ENCODE results near the gene C15orf40.

Gene C15orf40

DNA sequence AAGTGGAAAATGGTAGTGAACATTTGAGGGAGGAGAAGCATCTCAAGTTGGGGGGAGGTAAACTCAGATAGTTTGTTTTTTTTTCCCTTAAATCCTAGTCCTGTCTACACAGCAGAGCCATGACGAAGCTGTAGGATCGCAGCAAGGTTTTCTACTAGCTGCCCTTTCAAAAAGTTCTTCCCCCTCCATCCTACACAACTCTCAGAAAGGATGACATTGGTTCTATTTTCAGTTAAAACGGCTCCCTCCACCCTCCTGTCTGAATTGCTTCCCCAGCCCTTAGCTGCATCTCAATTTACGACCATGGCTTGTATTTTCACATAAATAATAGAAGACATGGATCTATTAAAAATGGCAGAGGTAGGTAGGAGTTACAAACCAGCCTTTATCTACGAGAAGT, 61.1 kb downstream of the C15orf40 start:
- TF ChIP-seq, protein P1, sequence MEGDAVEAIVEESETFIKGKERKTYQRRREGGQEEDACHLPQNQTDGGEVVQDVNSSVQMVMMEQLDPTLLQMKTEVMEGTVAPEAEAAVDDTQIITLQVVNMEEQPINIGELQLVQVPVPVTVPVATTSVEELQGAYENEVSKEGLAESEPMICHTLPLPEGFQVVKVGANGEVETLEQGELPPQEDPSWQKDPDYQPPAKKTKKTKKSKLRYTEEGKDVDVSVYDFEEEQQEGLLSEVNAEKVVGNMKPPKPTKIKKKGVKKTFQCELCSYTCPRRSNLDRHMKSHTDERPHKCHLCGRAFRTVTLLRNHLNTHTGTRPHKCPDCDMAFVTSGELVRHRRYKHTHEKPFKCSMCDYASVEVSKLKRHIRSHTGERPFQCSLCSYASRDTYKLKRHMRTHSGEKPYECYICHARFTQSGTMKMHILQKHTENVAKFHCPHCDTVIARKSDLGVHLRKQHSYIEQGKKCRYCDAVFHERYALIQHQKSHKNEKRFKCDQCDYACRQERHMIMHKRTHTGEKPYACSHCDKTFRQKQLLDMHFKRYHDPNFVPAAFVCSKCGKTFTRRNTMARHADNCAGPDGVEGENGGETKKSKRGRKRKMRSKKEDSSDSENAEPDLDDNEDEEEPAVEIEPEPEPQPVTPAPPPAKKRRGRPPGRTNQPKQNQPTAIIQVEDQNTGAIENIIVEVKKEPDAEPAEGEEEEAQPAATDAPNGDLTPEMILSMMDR (IDR thresholded peaks at IDR 0.05): no peak

DNA sequence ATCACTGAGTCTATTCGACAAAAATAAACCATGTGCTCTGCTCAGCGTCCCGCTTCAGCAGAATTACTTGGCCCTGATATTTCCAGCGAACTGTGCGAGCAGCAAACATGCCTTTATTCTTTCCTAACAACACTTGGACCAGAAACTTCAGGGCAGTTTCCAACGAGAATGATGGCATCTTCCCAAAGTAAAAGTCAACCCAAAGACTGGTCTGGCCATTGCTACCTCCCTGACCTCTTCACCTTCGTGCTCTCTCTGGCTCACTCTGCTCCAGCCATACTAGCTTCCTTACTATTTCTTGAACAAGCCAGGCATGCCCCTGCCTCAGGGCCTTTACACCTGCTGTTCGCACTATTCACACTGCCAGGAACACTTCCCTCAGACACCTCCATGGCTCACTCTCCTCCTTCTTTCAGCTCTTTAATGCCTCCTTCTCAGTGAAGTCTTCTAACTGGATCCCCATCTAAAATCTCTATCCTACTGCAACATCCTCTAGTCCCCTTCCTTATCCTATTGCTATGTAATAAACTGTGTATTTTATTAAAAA, 65.2 kb downstream of the C15orf40 start:
- TF ChIP-seq, protein P1 (IDR thresholded peaks at IDR 0.05): no peak

DNA sequence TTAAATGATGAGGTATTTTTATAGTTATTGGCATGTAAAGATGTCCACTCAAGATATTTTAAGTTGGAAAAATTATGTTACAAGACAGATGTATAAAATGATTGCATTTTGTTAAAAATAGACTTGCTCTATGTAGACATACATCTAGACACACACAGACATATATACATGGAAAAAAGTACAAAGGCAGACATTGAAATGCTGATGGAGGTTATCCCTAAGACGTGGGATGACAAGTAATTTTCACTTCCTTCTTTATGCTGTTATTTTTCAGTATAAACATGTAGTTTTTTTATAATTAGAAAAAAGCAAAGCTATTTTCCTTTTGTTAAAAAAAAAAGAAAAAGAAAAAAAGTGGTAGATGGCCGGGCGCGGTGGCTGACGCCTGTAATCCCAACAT, 66.1 kb downstream of the C15orf40 start:
- TF ChIP-seq, protein P1 (IDR thresholded peaks at IDR 0.05): no peak

DNA sequence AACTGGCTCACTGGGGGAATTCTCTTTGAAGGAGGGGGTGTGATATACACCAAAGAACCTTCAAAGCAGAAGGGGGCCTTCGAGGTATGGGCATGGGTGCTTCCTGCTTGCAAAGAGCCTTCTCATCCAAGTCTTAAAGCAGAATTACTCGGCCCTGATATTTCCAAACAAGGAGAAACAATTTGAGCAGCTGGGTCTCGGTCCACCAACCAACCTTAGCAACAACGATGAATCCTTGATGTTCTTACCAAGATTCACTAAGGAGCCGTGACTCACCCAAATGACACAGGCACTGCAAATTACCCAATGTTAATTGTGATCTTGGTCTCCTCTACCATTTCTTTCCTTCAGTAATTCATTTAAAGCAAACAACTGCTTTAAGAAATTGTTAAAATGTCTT, 66.6 kb downstream of the C15orf40 start:
- TF ChIP-seq, protein P1 (IDR thresholded peaks at IDR 0.05): no peak

DNA sequence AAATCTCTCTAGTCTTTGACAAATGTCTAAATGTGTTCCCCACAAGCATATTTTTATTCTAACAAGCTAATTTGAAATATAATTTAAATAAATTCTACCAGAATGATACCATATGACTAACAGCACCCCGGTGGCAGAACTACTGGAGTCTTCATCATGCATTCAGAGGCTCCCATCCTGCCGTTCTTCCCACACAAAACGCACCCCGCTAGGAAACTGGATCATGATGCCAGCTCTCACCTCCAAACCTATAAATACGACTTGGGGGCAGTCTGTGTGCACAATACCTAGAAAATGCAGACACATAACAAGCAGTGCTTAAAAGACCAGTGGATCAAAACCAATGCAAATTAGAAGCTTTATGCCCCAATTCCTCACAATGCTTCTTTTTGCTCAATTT, 67.4 kb downstream of the C15orf40 start:
- TF ChIP-seq, protein P1 (IDR thresholded peaks at IDR 0.05): no peak

DNA sequence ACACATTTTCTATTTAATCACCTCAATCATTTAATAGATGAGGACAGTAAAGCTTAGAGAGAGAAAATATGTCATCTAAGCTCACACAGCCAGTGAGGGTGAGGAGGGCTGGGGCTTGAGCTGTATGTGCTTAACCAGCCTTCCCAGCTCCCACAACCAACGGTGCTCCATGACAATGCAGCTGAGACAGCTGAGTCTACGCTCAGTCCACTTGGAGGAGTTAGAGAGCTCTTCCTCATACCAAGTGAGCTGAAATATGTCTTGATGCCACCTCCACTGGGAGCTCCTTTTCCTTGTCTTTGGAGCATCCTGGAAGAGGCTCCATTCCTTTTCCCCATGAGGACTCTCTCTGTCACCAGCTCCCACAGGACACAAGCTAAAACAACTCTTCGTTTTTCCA, 68.3 kb downstream of the C15orf40 start:
- TF ChIP-seq, protein P1 (IDR thresholded peaks at IDR 0.05): no peak

DNA sequence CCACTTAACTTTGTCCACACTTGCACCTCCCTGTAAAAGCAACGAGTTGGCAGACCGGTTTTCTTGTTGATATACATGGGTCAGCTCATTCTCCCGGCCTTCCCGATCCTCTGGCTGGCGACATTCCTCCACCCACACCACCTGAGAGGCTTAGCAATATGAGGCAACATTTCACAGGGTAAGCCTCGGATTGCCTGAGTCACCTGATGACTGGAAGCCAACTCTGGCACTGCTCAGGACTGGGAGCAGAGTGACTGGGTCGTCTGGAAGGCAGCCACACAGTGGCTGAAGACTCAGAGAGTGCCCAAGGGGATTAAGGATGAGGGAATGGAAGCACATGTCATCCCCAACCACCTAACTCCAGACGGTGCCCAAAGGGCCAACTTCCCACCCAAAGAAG, 68.7 kb downstream of the C15orf40 start:
- TF ChIP-seq, protein P1 (IDR thresholded peaks at IDR 0.05): no peak

Measured in LNCAP (cell line).